ENCODE data around the gene SPRR1A. TPM values are rescaled to one million over a fixed set of nuclear protein-coding genes. Genes with fewer than 3 reads are reported as not detected.

Gene SPRR1A
- total and polyA plus RNA-seq, 2 of the 13 experiments (the other 11 are each of a cell fraction or from before 2014, with no cell fraction given) = not detected

DNA sequence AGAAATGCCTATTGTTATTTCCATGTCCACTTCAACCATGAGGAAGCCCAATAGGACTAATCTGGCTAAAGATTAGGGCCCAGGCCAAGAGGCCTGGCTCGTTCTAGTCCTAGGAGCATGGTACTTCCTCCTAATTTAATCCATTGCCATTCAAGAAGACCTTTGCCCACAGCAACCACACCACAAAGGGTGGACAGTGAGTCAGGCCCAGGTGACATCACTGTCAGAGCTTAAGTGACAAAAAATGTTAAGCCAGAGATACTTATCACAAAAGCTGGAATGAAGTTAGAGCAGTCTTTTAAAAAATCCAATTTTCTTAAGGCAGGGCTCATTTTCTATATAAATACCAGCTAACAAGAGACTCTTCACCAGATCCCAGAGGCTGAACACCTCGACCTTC is 17.5 kb downstream of the SPRR1A start, which contains the start of gene SPRR3:
TSS of gene SPRR3 (plus strand) at position 368 of the 400 bp plus-strand sequence. CDS start 1,272 bp downstream, outside the sequence.
- CTCF ChIA-PET (ENCODE audit: low intra/inter-chr PET ratio, low total read pairs) = no interaction called here
- H3K4me2 ChIP-seq (ENCODE audit: low read depth, low read length) = no peak within 1 kb of the TSS

More for the DNA sequence above, 17.5 kb downstream of the SPRR1A start, which contains the start of gene SPRR3:
- no peaks in the 10 kb centered on the region for H3K4me1 ChIP-seq (ENCODE audit: insufficient read depth, low read length)
- WGBS (ENCODE audit: low lambda C conversion rate) = 0% methylated on average over 1 of the region's 2 CpGs
- H4K20me1 ChIP-seq (ENCODE audit: insufficient read depth, low read length) = no peaks in the 10 kb centered on the region
- H3K27ac ChIP-seq (ENCODE audit: extremely low read length, insufficient read depth, low read length) = no peak within 1 kb of the TSS
- DNase-seq (ENCODE audit: low spot score) (no peak), ATAC-seq (no peak), FAIRE-seq (no peak)
- BruUV-seq (replicated peaks) = no TSS peak
- in situ Hi-C loops (cut with HindIII; ENCODE audit: extremely low pct_ligation_motif_present, low pct_unique_long_range_greater_than_20kb) = no loop called here
- intact Hi-C loops (cut with micrococcal nuclease; ENCODE audit: unreplicated experiment) = no loop called here
- no peak within 1 kb of the TSS for H3K9ac ChIP-seq (ENCODE audit: insufficient read depth, low read depth, low read length)
- H3K9me3 ChIP-seq (ENCODE audit: low read length) = no peaks in the 10 kb centered on the region
- no peaks in the 10 kb centered on the region for H3K79me2 ChIP-seq (ENCODE audit: insufficient read depth, low read length)
- H3K4me3 ChIP-seq (replicated peaks in 1 of 3; ENCODE audit: insufficient read depth in 1 of 3, low read depth in 2 of 3, low read length in 3 of 3) = no peak within 1 kb of the TSS
- no peaks in the 10 kb centered on the region for H3K27me3 ChIP-seq (ENCODE audit: control insufficient read depth in 1 of 2, insufficient read depth in 2 of 2, low read length in 2 of 2)
- H2AFZ ChIP-seq (ENCODE audit: low read length) = no peak within 1 kb of the TSS
- TF ChIP-seq DNMT3B (CRISPR knock-in tag; conservative IDR thresholded peaks at IDR 0.05) (no peak), ZNF329 (CRISPR knock-in tag; IDR thresholded peaks at IDR 0.05; ENCODE audit: low read depth) (no peak), ZNF251 (CRISPR knock-in tag; IDR thresholded peaks at IDR 0.05) (no peak), SP1 (IDR thresholded peaks at IDR 0.05) (no peak), SP1 (CRISPR knock-in tag; IDR thresholded peaks at IDR 0.05) (no peak)
- TF ChIP-seq, protein P1, sequence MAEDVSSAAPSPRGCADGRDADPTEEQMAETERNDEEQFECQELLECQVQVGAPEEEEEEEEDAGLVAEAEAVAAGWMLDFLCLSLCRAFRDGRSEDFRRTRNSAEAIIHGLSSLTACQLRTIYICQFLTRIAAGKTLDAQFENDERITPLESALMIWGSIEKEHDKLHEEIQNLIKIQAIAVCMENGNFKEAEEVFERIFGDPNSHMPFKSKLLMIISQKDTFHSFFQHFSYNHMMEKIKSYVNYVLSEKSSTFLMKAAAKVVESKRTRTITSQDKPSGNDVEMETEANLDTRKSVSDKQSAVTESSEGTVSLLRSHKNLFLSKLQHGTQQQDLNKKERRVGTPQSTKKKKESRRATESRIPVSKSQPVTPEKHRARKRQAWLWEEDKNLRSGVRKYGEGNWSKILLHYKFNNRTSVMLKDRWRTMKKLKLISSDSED (CRISPR knock-in tag; IDR thresholded peaks at IDR 0.05) = no peak
- TF ChIP-seq, protein P2, sequence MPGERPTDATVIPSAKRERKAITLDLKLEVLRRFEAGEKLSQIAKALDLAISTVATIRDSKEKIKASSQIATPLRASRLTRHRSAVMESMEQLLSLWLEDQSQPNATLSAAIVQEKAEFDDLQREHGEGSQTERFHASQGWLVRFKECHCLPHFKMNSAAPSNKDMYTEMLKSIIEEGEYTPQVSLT (CRISPR knock-in tag; IDR thresholded peaks at IDR 0.05; ENCODE audit: borderline replicate concordance, low read depth) = no peak
- TF ChIP-seq, protein P3, sequence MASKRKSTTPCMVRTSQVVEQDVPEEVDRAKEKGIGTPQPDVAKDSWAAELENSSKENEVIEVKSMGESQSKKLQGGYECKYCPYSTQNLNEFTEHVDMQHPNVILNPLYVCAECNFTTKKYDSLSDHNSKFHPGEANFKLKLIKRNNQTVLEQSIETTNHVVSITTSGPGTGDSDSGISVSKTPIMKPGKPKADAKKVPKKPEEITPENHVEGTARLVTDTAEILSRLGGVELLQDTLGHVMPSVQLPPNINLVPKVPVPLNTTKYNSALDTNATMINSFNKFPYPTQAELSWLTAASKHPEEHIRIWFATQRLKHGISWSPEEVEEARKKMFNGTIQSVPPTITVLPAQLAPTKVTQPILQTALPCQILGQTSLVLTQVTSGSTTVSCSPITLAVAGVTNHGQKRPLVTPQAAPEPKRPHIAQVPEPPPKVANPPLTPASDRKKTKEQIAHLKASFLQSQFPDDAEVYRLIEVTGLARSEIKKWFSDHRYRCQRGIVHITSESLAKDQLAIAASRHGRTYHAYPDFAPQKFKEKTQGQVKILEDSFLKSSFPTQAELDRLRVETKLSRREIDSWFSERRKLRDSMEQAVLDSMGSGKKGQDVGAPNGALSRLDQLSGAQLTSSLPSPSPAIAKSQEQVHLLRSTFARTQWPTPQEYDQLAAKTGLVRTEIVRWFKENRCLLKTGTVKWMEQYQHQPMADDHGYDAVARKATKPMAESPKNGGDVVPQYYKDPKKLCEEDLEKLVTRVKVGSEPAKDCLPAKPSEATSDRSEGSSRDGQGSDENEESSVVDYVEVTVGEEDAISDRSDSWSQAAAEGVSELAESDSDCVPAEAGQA (IDR thresholded peaks at IDR 0.05; ENCODE audit: low read depth) = no peak
- TF ChIP-seq, protein P3 (CRISPR knock-in tag; IDR thresholded peaks at IDR 0.05; ENCODE audit: borderline replicate concordance) = no peak
- POLR2A ChIA-PET = no interaction called here
- H3K36me3 ChIP-seq (replicated peaks in 1 of 2; ENCODE audit: control insufficient read depth in 1 of 2, insufficient read depth in 2 of 2, low read length in 2 of 2) = no peaks in the 10 kb centered on the region

Data from HepG2 (cell line).